IPS-11a (cell line): ENCODE data around the gene MYO19.
"Not testable (repeated sequence)": the region's sequence is repeated elsewhere in the genome, so short reads cannot be mapped to it uniquely, and the experiment has no call there.

ENCODE experiments used
- H3K4me3 ChIP-seq: one replicate; pipeline ENCODE4 v1.5.1; 2013; ENCODE audit warnings: low read depth, low read length, control low read depth

The MYO19 gene

GRCh38 chr17:36533935-36534839 lies 481 bp downstream of the MYO19 start:
- peak overlapping the region; percentile 93 for H3K4me3 ChIP-seq

- H3K4me3 ChIP-seq, result no peak overlapping the region
Observed at GRCh38 chr17:36532435-36532975, 2.2 kb downstream of the MYO19 start.

DNA sequence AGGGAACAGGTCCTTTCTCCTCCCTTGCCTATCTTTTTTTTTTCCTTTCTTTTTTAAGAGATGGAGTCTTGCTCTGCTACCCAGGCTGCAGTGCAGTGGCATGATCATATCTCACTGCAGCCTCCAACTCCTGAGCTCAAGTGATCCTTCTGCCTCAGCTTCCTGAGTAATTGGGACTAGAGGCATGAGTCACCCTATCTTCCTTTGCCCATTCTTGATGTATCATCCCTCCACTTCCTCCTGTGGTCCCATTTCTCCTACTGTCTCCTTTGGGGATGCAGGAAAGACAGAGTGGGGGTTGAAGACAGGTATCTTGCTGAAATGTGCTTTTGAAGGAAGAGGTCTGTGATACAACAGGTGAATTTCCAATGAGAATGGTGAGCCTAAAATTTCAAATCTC lies 5.5 kb downstream of the MYO19 start:
- H3K4me3 ChIP-seq, result no peak overlapping the region

- H3K4me3 ChIP-seq, result no peak overlapping the region
Observed at GRCh38 chr17:36527621-36528250, 6.9 kb downstream of the MYO19 start.

DNA sequence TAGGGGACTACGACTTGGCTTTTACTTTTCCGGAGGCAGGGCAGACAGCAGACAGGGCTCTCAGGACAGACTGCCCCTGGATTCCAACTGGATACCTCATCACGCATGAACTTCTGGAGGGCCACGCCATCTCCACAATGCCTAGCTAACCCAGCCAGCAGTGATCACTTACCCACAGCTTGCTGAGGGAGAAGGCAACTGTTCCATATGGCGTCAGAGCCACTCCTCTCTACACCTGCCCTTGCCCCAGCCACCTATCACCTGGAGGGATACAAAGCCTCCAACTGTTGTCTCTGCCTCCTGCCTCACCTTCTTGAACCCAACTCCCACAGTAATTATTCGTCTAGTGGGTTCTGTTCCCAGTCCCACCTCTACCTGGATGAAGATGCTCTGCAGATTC lies 8.8 kb downstream of the MYO19 start:
- no peak overlapping the region for H3K4me3 ChIP-seq

GRCh38 chr17:36525113-36525512 lies 9.6 kb downstream of the MYO19 start:
- H3K4me3 ChIP-seq, result no peak overlapping the region

- H3K4me3 ChIP-seq, result no peak overlapping the region
Observed at GRCh38 chr17:36524428-36524876, 10.2 kb downstream of the MYO19 start.

DNA sequence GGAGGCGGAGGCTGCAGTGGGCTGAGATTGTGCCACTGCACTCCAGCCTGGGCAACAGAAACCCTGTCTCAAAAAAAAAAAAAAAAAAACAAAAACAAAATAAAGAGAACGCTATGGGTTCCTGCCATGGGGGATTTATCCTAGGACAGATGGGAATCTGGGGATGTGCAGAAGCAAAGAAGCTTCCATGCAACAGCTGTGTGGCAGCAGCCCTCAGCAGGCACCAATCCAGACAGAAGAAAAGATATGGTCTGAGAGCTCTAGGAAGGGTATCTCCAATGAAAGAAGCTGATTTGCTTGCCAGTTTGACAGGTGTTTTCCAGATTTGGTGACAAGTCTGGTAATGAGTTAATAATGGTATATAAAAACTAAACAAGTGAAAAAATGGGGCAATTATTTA lies 11.6 kb downstream of the MYO19 start:
- H3K4me3 ChIP-seq, result no peak overlapping the region

GRCh38 chr17:36515837-36516236 lies 18.8 kb downstream of the MYO19 start:
- no peak overlapping the region for H3K4me3 ChIP-seq

- H3K4me3 ChIP-seq, result no peak overlapping the region
Observed at GRCh38 chr17:36514856-36515255, 19.8 kb downstream of the MYO19 start.

- H3K4me3 ChIP-seq, result no peak overlapping the region
Observed at GRCh38 chr17:36512641-36513040, 22.0 kb downstream of the MYO19 start.

- no peak overlapping the region for H3K4me3 ChIP-seq
Observed at GRCh38 chr17:36511216-36511615, 23.5 kb downstream of the MYO19 start.

- H3K4me3 ChIP-seq, result no peak overlapping the region
Observed at GRCh38 chr17:36510636-36511035, 24.0 kb downstream of the MYO19 start.

- no peak overlapping the region for H3K4me3 ChIP-seq
Observed at GRCh38 chr17:36509272-36509985, 25.2 kb downstream of the MYO19 start.

- H3K4me3 ChIP-seq, result not testable (repeated sequence)
Observed at GRCh38 chr17:36508439-36508838, 26.2 kb downstream of the MYO19 start.

DNA sequence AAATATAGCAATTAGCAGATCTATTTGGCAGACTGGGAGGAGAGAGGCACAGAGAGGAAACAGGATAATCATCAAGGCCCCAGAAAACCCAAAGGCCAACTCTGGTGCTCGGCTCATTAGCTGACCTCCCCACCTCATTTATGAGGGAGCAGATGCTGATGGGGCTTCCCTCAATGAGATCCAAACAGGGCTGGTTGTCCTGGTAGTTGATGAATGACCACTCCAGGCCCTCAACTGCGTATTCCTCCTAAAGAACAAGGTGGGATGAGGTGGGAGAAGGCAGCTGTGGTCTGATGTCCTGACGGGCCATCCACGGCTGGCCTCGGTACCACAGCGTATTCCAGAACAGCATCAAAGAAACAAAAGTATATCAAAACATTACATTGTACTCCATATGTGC lies 27.4 kb downstream of the MYO19 start:
- H3K4me3 ChIP-seq, result no peak overlapping the region

- H3K4me3 ChIP-seq, result no peak overlapping the region
Observed at GRCh38 chr17:36506831-36507230, 27.8 kb downstream of the MYO19 start.

DNA sequence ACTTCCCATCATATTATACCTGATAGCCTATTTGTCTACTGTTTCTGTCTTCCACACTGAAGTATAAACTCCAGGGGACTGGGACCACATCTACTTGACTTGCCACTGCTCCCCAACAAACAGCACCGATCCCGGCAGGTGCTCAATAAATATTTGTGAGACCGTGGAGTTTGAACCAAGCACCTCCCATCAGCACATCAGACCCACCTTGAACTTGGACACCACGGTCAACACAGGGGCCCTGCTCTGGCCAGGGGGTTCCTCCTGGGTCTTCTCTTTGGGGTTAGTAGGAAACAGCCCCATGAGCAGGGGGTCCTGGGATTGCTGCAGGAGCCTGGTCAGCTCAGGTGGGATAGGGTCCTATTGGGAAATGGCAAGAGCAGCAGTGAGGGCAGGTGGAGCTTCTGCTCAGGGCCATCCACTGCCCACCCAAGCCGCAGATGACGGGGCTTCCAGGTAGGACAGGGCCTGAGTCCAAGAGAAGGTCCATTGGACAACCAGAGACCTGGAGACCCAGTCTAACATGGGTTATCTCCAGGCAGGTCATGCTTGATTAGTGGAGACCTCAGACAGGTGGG lies 28.3 kb downstream of the MYO19 start:
- no peak overlapping the region for H3K4me3 ChIP-seq

GRCh38 chr17:36505171-36505570 lies 29.5 kb downstream of the MYO19 start:
- no peak overlapping the region for H3K4me3 ChIP-seq

DNA sequence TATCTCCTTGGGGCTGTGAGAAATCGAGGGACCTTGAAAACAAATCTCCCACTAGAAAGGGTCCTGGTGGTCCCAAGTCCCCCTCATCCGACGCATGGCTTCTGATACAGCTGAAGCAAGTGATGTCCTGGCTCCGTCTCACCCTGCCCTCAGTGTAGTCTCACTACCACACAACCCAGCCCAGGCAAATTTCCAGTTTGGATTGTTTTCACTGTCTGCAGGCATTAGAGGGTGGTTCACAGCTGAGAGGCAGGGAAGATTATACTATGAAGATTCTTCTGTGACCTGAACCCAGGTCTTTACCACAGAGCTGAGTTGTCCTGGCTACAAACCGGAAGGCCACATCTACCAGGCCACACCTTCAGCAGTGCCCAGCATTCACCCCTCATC lies 30.5 kb downstream of the MYO19 start:
- H3K4me3 ChIP-seq, result no peak overlapping the region
